Endothelial cell (in vitro differentiated cells): ENCODE data around the gene TMEM51. TPM values are rescaled to one million over a fixed set of nuclear protein-coding genes. Genes with fewer than 3 reads are reported as not detected.
A peak's percentile ranks its signal among the peaks of the same experiment; 100 is the strongest.

Source experiments
- DNase-seq: peaks from one replicate; pipeline ENCODE4 v3.0.0; 2021; ENCODE audit warnings: low spot score
- H3K27ac Mint-ChIP-seq: one replicate; pipeline ENCODE4 v1.8.0; 2021; ENCODE audit warnings: mixed read lengths, inconsistent platforms; ENCODE audit not compliant: unreplicated experiment
- H3K27me3 Mint-ChIP-seq: one replicate; pipeline ENCODE4 v1.8.0; 2021; ENCODE audit warnings: mild to moderate bottlenecking, moderate library complexity, mixed read lengths, inconsistent platforms; ENCODE audit not compliant: unreplicated experiment
- H3K36me3 Mint-ChIP-seq: one replicate; pipeline ENCODE4 v1.8.0; 2021; ENCODE audit warnings: mild to moderate bottlenecking, low read depth, mixed read lengths, inconsistent platforms; ENCODE audit not compliant: unreplicated experiment
- H3K4me1 Mint-ChIP-seq: one replicate; pipeline ENCODE4 v1.8.0; 2021; ENCODE audit warnings: mild to moderate bottlenecking, mixed read lengths, inconsistent platforms; ENCODE audit not compliant: unreplicated experiment
- H3K4me3 Mint-ChIP-seq: one replicate; pipeline ENCODE4 v1.8.0; 2021; ENCODE audit warnings: mild to moderate bottlenecking, mixed read lengths, inconsistent platforms; ENCODE audit not compliant: unreplicated experiment
- H3K9me3 Mint-ChIP-seq: one replicate; pipeline ENCODE4 v1.8.0; 2021; ENCODE audit warnings: mixed read lengths, inconsistent platforms; ENCODE audit not compliant: unreplicated experiment
- total RNA-seq: library from RNA; stranded (reverse); fragmentation: NEBNext Ultra II Directional; extraction: Animal tissue kit (Norgen Biotek cat#: 25700); gene quantifications from one replicate; pipeline ENCODE4 v1.2.1, GENCODE V29; 2021; ENCODE audit not compliant: unreplicated experiment
- TF ChIP-seq, protein P1 (sequence below): fragments of 200-600 bp; sonication (generic); IDR thresholded peaks from one replicate; pipeline ENCODE4 v1.5.0; 2021; ENCODE audit warnings: antibody characterized with exemption; ENCODE audit not compliant: unreplicated experiment

TMEM51 gene
- total RNA-seq, 1 donor from 2014 or later = 23.5 TPM

DNA sequence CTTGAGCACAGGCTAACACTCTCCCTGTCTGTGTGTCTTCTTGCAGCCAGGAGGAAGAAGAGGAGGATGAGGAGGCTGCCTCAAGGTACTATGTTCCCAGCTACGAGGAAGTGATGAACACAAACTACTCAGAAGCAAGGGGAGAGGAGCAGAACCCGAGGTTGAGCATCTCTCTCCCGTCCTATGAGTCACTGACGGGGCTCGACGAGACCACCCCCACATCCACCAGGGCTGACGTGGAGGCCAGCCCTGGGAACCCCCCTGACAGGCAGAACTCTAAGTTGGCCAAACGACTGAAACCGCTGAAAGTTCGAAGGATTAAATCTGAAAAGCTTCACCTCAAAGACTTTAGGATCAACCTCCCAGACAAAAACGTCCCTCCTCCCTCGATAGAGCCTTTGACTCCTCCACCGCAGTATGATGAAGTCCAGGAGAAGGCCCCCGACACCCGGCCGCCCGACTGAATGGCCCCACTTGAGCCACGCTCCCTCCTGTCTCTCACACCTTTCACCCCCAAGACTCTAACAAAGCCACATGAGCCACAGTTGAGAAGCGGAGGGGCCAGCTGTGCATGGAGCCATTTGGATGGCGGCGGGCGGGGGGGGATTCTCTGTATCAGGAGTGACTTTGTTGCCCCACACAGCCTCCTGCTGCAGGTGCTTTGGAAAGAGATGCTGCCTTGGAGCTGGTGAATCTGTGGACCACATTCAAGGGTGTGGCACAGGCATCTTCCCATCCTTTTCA is 65.9 kb downstream of the TMEM51 start:
- Mint-ChIP-seq H3K4me3 (peak overlapping the region; percentile 59), H3K27ac (no peak overlapping the region), H3K36me3 (peaks cover 45% of the 10 kb centered on the region), H3K9me3 (no peaks in the 10 kb centered on the region), H3K27me3 (peaks cover 6% of the 10 kb centered on the region), H3K4me1 (peaks cover 9% of the 10 kb centered on the region)
- DNase-seq = no peak
- TF ChIP-seq, protein P1, sequence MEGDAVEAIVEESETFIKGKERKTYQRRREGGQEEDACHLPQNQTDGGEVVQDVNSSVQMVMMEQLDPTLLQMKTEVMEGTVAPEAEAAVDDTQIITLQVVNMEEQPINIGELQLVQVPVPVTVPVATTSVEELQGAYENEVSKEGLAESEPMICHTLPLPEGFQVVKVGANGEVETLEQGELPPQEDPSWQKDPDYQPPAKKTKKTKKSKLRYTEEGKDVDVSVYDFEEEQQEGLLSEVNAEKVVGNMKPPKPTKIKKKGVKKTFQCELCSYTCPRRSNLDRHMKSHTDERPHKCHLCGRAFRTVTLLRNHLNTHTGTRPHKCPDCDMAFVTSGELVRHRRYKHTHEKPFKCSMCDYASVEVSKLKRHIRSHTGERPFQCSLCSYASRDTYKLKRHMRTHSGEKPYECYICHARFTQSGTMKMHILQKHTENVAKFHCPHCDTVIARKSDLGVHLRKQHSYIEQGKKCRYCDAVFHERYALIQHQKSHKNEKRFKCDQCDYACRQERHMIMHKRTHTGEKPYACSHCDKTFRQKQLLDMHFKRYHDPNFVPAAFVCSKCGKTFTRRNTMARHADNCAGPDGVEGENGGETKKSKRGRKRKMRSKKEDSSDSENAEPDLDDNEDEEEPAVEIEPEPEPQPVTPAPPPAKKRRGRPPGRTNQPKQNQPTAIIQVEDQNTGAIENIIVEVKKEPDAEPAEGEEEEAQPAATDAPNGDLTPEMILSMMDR = no peak

DNA sequence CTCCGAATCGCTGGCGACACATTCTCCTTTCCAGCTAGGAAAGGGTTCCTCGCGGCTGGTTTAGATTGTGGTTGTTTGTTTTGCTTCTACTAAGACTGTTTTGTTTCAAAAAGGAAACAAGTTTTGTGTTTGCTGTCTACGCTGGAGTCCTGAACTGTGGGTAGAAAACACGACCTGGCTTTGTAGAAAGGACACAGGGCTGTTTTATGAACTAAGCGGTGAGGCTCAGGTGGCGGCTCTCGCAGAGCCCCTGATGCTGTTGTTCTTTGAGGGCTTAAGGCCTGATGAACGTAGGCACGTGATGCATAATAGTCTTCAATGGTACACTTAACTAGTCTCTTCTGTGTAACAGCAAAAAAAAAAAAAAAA is 66.5 kb downstream of the TMEM51 start:
- peaks cover 6% of the 10 kb centered on the region for H3K27me3 Mint-ChIP-seq
- no peaks in the 10 kb centered on the region for H3K9me3 Mint-ChIP-seq
- peaks cover 12% of the 10 kb centered on the region for H3K4me1 Mint-ChIP-seq
- peak overlapping the region; percentile 18 for H3K27ac Mint-ChIP-seq
- DNase-seq = no peak
- TF ChIP-seq, protein P1 = no peak
- H3K4me3 Mint-ChIP-seq = peak overlapping the region; percentile 21
- peaks cover 43% of the 10 kb centered on the region for H3K36me3 Mint-ChIP-seq

DNA sequence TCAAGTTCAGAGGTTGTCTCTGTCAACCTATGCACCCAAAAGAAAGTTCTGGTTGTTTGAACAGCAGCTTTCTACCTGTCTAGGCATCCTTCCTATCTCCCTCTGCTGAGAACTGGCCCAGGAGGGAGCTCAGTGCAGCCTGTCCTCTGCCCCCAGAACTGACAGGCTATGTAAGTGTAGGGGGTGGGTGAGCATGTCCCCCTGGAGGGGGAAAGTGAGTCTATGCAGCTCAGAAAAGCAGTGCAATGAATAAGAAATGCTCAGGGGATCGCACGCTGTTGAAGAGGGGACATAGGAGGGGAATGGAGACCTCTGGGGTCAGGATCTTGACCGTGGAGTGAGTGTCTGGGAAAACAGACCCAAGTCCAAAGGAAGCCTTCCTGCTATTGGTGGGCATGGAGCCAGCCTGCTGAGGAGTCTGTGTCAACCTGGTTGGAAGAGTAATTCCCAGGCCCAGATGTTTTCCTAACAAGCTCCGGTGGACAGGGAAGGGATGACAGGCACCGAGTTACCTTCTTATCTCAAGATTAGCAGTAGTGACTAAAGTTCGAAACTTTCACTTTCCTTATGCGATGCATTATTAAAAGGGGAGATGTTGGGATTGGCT is 67.4 kb downstream of the TMEM51 start:
- TF ChIP-seq, protein P1 = peak; percentile 18
- Mint-ChIP-seq H3K4me1 (peaks cover 12% of the 10 kb centered on the region), H3K9me3 (no peaks in the 10 kb centered on the region), H3K27ac (no peak overlapping the region), H3K36me3 (peaks cover 43% of the 10 kb centered on the region), H3K27me3 (peaks cover 9% of the 10 kb centered on the region), H3K4me3 (peak overlapping the region; percentile 25)
- no peak for DNase-seq

DNA sequence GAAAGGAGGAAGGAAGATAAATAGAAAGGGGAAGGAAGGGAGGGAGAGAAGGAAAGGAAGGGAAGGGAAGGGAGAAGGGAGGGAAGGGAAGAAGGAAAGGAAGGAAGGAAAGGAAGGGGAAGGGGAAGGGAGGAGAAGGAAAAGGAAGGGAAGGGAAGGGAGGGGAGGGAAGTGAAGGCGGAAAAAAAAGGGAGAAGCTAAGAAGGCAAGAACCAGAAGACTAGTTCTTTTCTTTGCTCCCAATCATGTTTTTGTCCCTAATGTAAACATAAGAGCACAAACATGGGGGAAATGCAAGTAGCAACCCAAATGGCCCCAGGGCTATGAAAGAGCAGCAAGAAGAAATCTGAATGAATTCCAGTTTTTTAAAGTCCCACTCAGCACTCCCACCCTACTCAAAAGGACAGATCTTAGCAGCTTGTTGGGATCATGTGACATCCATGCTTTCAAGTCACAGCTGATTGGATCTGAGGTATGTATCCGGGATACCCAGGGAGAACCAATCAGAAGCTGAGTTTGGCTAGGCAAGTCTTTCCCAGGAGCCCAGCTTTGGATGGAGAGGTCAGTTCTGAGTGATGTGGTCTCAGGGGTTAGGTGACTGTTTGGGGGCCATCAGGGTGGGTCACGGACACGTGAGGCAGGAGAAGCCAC is 69.2 kb downstream of the TMEM51 start:
- Mint-ChIP-seq H3K36me3 (peaks cover 37% of the 10 kb centered on the region), H3K4me1 (peaks cover 21% of the 10 kb centered on the region)
- DNase-seq = no peak

More for the DNA sequence above, 69.2 kb downstream of the TMEM51 start:
- peaks cover 9% of the 10 kb centered on the region for H3K27me3 Mint-ChIP-seq
- TF ChIP-seq, protein P1 = no peak
- no peak overlapping the region for H3K27ac Mint-ChIP-seq
- H3K4me3 Mint-ChIP-seq = no peak overlapping the region
- H3K9me3 Mint-ChIP-seq = no peaks in the 10 kb centered on the region
